Right lobe of liver (tissue), 4 donors: ENCODE results near the gene DIPK2A.

Source experiments
- CTCF ChIP-seq, 4 donors: fragments of 200-600 bp in 3 of 4; fragments of 450-650 bp in 1 of 4; IDR thresholded peaks; one replicate each; pipeline versions ENCODE4 v1.5.1 to v1.8.0; 2016 to 2022; ENCODE audit warnings: antibody characterized with exemption in 4 of 4, mild to moderate bottlenecking in 2 of 4
- POLR2A ChIP-seq: fragments of 450-650 bp; IDR thresholded peaks from one replicate; pipeline ENCODE4 v1.6.1; 2017; ENCODE audit warnings: antibody characterized with exemption, mild to moderate bottlenecking
- donor health status: DM: no; HTN: no; CAD: no.
- donor health status: DM: no; HTN: no; CAD: no.
- donor health status: DM: no; HTN: yes; CAD: no.

DNA sequence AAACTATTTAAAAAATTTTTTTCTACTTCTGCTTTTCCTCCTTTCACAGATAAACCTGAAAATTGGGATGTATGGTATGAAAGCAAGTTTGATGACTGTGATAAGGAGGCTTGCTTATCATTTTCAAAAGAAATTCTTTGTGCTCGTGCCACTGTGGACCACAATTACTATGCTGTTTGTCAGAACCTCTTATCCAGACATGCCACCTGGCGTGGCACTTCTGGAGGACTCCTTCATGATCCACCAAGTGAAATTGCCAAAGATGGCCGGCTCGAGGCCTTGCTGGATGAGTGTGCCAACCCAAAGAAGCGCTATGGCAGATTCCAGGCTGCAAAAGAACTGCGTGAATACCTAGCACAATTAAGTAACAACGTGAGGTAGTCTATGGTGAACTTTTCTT is 17.8 kb downstream of the DIPK2A start:
- TF ChIP-seq POLR2A (no peak), CTCF (IDR thresholded peaks at IDR 0.05) (no peak)
